Mesendoderm (in vitro differentiated cells): ENCODE results near the gene FOSB. TPM values are rescaled to one million over a fixed set of nuclear protein-coding genes. Genes with fewer than 3 reads are reported as not detected.

Source experiments
- DNase-seq: peaks from one replicate; pipeline ENCODE4 v3.0.0; 2013
- H2AK5ac ChIP-seq: 2 replicates; pipeline ENCODE4 v1.6.1; 2013; ENCODE audit warnings: low read length, inconsistent platforms
- H2BK120ac ChIP-seq: 2 replicates; pipeline ENCODE4 v1.6.1; 2013; ENCODE audit warnings: low read depth, mild to moderate bottlenecking, low read length, moderate library complexity, mixed read lengths
- H2BK15ac ChIP-seq: replicated peaks from 2 replicates; pipeline ENCODE4 v1.6.1; 2013; ENCODE audit warnings: low read depth, mild to moderate bottlenecking, moderate library complexity
- H2BK5ac ChIP-seq: 2 replicates; pipeline ENCODE4 v1.6.1; 2013; ENCODE audit warnings: low read length, inconsistent platforms
- H3K18ac ChIP-seq: 2 replicates; pipeline ENCODE4 v1.6.1; 2013; ENCODE audit warnings: mild to moderate bottlenecking, low read length, mixed read lengths
- H3K23ac ChIP-seq: one replicate; pipeline ENCODE4 v1.6.1; 2013; ENCODE audit warnings: low read length
- H3K27ac ChIP-seq: 2 replicates; pipeline ENCODE4 v1.5.1; 2013; ENCODE audit warnings: low read depth, mild to moderate bottlenecking, inconsistent platforms, low read length, moderate library complexity
- H3K27me3 ChIP-seq: 2 replicates; pipeline ENCODE4 v1.6.1; 2013; ENCODE audit warnings: low read length, control low read depth, mild to moderate bottlenecking, inconsistent platforms; ENCODE audit not compliant: insufficient read depth, poor library complexity
- H3K36me3 ChIP-seq: 2 replicates; pipeline ENCODE4 v1.6.1; 2013; ENCODE audit warnings: low read length, inconsistent platforms; ENCODE audit not compliant: control insufficient read depth, insufficient read depth
- H3K4ac ChIP-seq: one replicate; pipeline ENCODE4 v1.6.1; 2013; ENCODE audit warnings: low read depth, mild to moderate bottlenecking, low read length, moderate library complexity
- H3K4me1 ChIP-seq: 2 replicates; pipeline ENCODE4 v1.6.1; 2013; ENCODE audit warnings: low read depth, low read length, inconsistent platforms; ENCODE audit not compliant: control insufficient read depth
- H3K4me2 ChIP-seq: 2 replicates; pipeline ENCODE4 v1.6.1; 2013; ENCODE audit warnings: low read length
- H3K4me3 ChIP-seq: 2 replicates; pipeline ENCODE4 v1.5.1; 2013; ENCODE audit warnings: mild to moderate bottlenecking, low read length
- H3K56ac ChIP-seq: one replicate; pipeline ENCODE4 v1.6.1; 2013; ENCODE audit warnings: low read length
- H3K79me1 ChIP-seq: 2 replicates; pipeline ENCODE4 v1.6.1; 2013; ENCODE audit warnings: low read length, inconsistent platforms
- H3K79me2 ChIP-seq: 2 replicates; pipeline ENCODE4 v1.6.1; 2013; ENCODE audit warnings: mild to moderate bottlenecking, low read length; ENCODE audit not compliant: control insufficient read depth, insufficient read depth
- H3K9ac ChIP-seq: 2 replicates; pipeline ENCODE4 v1.6.1; 2013; ENCODE audit warnings: low read length, inconsistent platforms
- H4K5ac ChIP-seq: one replicate; pipeline ENCODE4 v1.6.1; 2013; ENCODE audit warnings: low read length
- H4K8ac ChIP-seq: one replicate; pipeline ENCODE4 v1.6.1; 2013; ENCODE audit warnings: low read depth, mild to moderate bottlenecking, control low read depth, low read length, moderate library complexity
- WGBS: extraction: QIAGEN DNeasy Blood & Tissue Kit; methylation state at CpG from one replicate; pipeline ENCODE4 v1.1.7; 2013; ENCODE audit warnings: low lambda C conversion rate, missing lambda C conversion rate; ENCODE audit not compliant: insufficient coverage; ENCODE audit errors: extremely low coverage; 5-methylcytosine and 5-hydroxymethylcytosine counted together
- small RNA-seq: library from polyadenylated mRNA; stranded (forward); fragments of <200 nt; extraction: miRNeasy Mini kit (QIAGEN cat#:217004); gene quantifications from one replicate; pipeline ENCODE3, GENCODE V24; 2013; ENCODE audit not compliant: insufficient read depth

The FOSB gene

GRCh38 chr19:45518469-45518826, 50.7 kb downstream of the FOSB start:
- Histone ChIP-seq H3K79me1 (peaks cover 20% of the 10 kb centered on the region), H3K79me2 (peaks cover 26% of the 10 kb centered on the region), H2AK5ac (no peak overlapping the region), H3K4me1 (no peaks in the 10 kb centered on the region), H3K23ac (no peak overlapping the region), H3K27me3 (no peaks in the 10 kb centered on the region), H2BK15ac (no peak overlapping the region), H2BK120ac (no peak overlapping the region), H2BK5ac (no peak overlapping the region), H3K27ac (no peak overlapping the region), H4K8ac (no peak overlapping the region), H3K56ac (no peak overlapping the region), H3K4me2 (no peak overlapping the region), H3K4me3 (no peak overlapping the region), H3K36me3 (peaks cover 12% of the 10 kb centered on the region), H3K9ac (no peak overlapping the region), H3K18ac (no peak overlapping the region), H4K5ac (no peak overlapping the region), H3K4ac (no peak overlapping the region)
- WGBS = no CpG with 5 or more reads among the region's 7 CpGs
- no peak for DNase-seq

GRCh38 chr19:45522010-45522941, 54.5 kb downstream of the FOSB start:
- no CpG with 5 or more reads among the region's 24 CpGs for WGBS

GRCh38 chr19:45523642-45524256, 56.0 kb downstream of the FOSB start:
- H3K23ac ChIP-seq = no peak overlapping the region
- no peak overlapping the region for H3K4me3 ChIP-seq
- H3K79me2 ChIP-seq = no peaks in the 10 kb centered on the region
- H3K79me1 ChIP-seq = peaks cover 1% of the 10 kb centered on the region
- H3K4me1 ChIP-seq = peaks cover 4% of the 10 kb centered on the region
- H3K56ac ChIP-seq = no peak overlapping the region
- H4K8ac ChIP-seq = no peak overlapping the region
- H2BK5ac ChIP-seq = no peak overlapping the region
- no peak overlapping the region for H2BK15ac ChIP-seq
- DNase-seq = peak; percentile 93
- no peak overlapping the region for H4K5ac ChIP-seq
- H2AK5ac ChIP-seq = no peak overlapping the region
- H3K27me3 ChIP-seq = no peaks in the 10 kb centered on the region
- H3K18ac ChIP-seq = no peak overlapping the region
- WGBS = no CpG with 5 or more reads among the region's 9 CpGs
- H2BK120ac ChIP-seq = no peak overlapping the region
- H3K4me2 ChIP-seq = no peak overlapping the region
- H3K36me3 ChIP-seq = peaks cover 12% of the 10 kb centered on the region
- H3K4ac ChIP-seq = no peak overlapping the region
- no peak overlapping the region for H3K9ac ChIP-seq
- no peak overlapping the region for H3K27ac ChIP-seq

More at GRCh38 chr19:45522010-45522941, 54.5 kb downstream of the FOSB start:
- H3K23ac ChIP-seq = no peak overlapping the region
- no peak overlapping the region for H4K8ac ChIP-seq
- H3K27me3 ChIP-seq = no peaks in the 10 kb centered on the region
- H3K4me3 ChIP-seq = no peak overlapping the region
- no peak overlapping the region for H2AK5ac ChIP-seq
- H3K79me1 ChIP-seq = peaks cover 2% of the 10 kb centered on the region
- H3K9ac ChIP-seq = no peak overlapping the region
- H4K5ac ChIP-seq = no peak overlapping the region
- H3K4ac ChIP-seq = no peak overlapping the region
- no peaks in the 10 kb centered on the region for H3K79me2 ChIP-seq
- H3K36me3 ChIP-seq = peaks cover 19% of the 10 kb centered on the region
- no peak overlapping the region for H3K56ac ChIP-seq
- H3K18ac ChIP-seq = no peak overlapping the region
- H2BK5ac ChIP-seq = no peak overlapping the region
- no peak overlapping the region for H3K4me2 ChIP-seq
- no peaks in the 10 kb centered on the region for H3K4me1 ChIP-seq
- no peak for DNase-seq
- H2BK15ac ChIP-seq = no peak overlapping the region
- H2BK120ac ChIP-seq = no peak overlapping the region
- no peak overlapping the region for H3K27ac ChIP-seq

GRCh38 chr19:45524575-45525129, 56.9 kb downstream of the FOSB start:
- H3K56ac ChIP-seq = no peak overlapping the region
- peaks cover 12% of the 10 kb centered on the region for H3K36me3 ChIP-seq
- H3K4ac ChIP-seq = no peak overlapping the region
- H3K27ac ChIP-seq = no peak overlapping the region
- no peak overlapping the region for H4K8ac ChIP-seq
- no peak overlapping the region for H3K18ac ChIP-seq
- DNase-seq = no peak
- peaks cover 1% of the 10 kb centered on the region for H3K79me1 ChIP-seq
- H3K4me2 ChIP-seq = no peak overlapping the region
- no peak overlapping the region for H2BK15ac ChIP-seq
- H3K4me3 ChIP-seq = no peak overlapping the region
- H2BK5ac ChIP-seq = no peak overlapping the region
- peaks cover 4% of the 10 kb centered on the region for H3K4me1 ChIP-seq
- no peaks in the 10 kb centered on the region for H3K79me2 ChIP-seq
- no peak overlapping the region for H2BK120ac ChIP-seq
- H3K27me3 ChIP-seq = no peaks in the 10 kb centered on the region
- WGBS = no CpG with 5 or more reads among the region's 15 CpGs
- H3K23ac ChIP-seq = no peak overlapping the region
- H4K5ac ChIP-seq = no peak overlapping the region
- H3K9ac ChIP-seq = no peak overlapping the region
- no peak overlapping the region for H2AK5ac ChIP-seq

Small RNAs within 50 kb of the gene (small RNA-seq; reads per million reads assigned to genes)
- gene MIR6088 = not detected
